HG03025 (cell line): ENCODE measurements around the gene VWDE.
"Not testable (repeated sequence)": the region's sequence is repeated elsewhere in the genome, so short reads cannot be mapped to it uniquely, and the experiment has no call there.

Experiments used
- ATAC-seq: cut with Tn5 transposase; IDR thresholded peaks from one replicate; pipeline ENCODE4 v1.9.1; 2021; ENCODE audit warnings: mild to moderate bottlenecking, moderate library complexity; ENCODE audit not compliant: unreplicated experiment, low FRiP score

The VWDE gene

GRCh38 chr7:12407652-12408051, 4.0 kb upstream of the VWDE start:
- ATAC-seq = not testable (repeated sequence)

GRCh38 chr7:12402365-12402725, 1.3 kb downstream of the VWDE start:
- no peak for ATAC-seq

GRCh38 chr7:12401538-12402364, 1.9 kb downstream of the VWDE start:
- ATAC-seq = no peak

GRCh38 chr7:12398186-12398585, 5.5 kb downstream of the VWDE start:
- no peak for ATAC-seq

- no peak for ATAC-seq
Measured at GRCh38 chr7:12397671-12398070, 6.0 kb downstream of the VWDE start.

- not testable (repeated sequence) for ATAC-seq
Measured at GRCh38 chr7:12396670-12397069, 7.0 kb downstream of the VWDE start.

GRCh38 chr7:12391922-12392615, 11.6 kb downstream of the VWDE start:
- ATAC-seq = no peak

GRCh38 chr7:12389089-12389700, 14.5 kb downstream of the VWDE start:
- peak; percentile 94 for ATAC-seq

- no peak for ATAC-seq
Measured at GRCh38 chr7:12386313-12386740, 17.3 kb downstream of the VWDE start.

GRCh38 chr7:12385364-12385786, 18.3 kb downstream of the VWDE start:
- ATAC-seq = no peak

- no peak for ATAC-seq
Measured at GRCh38 chr7:12383377-12383776, 20.3 kb downstream of the VWDE start.

GRCh38 chr7:12378389-12378788, 25.3 kb downstream of the VWDE start:
- ATAC-seq = no peak

- ATAC-seq = no peak
Measured at GRCh38 chr7:12377406-12377805, 26.3 kb downstream of the VWDE start.

GRCh38 chr7:12373580-12374263, 29.9 kb downstream of the VWDE start:
- ATAC-seq = no peak

- ATAC-seq = no peak
Measured at GRCh38 chr7:12370249-12370648, 33.4 kb downstream of the VWDE start.

GRCh38 chr7:12369756-12370155, 33.9 kb downstream of the VWDE start:
- no peak for ATAC-seq

GRCh38 chr7:12369072-12369471, 34.6 kb downstream of the VWDE start:
- no peak for ATAC-seq

GRCh38 chr7:12360948-12361347, 42.7 kb downstream of the VWDE start:
- no peak for ATAC-seq

- ATAC-seq = no peak
Measured at GRCh38 chr7:12358694-12359093, 45.0 kb downstream of the VWDE start.

- peak; percentile 69 for ATAC-seq
Measured at GRCh38 chr7:12357508-12357907, 46.2 kb downstream of the VWDE start.

GRCh38 chr7:12351843-12352242, 51.8 kb downstream of the VWDE start:
- ATAC-seq = no peak
